HepG2 (cell line): Measurements from ENCODE around the gene SMARCA2. TPM values are rescaled to one million over a fixed set of nuclear protein-coding genes. Genes with fewer than 3 reads are reported as not detected.

Experiments
- ATAC-seq: fragments of 200-7000 bp; cut with Tn5 transposase; 3 replicates; pipeline ENCODE4 v1.9.1; 2020; ENCODE audit warnings: mild to moderate bottlenecking, moderate library complexity
- BruUV-seq: library from RNA; stranded (reverse); fragments of 400-500 nt; replicated peaks from 2 replicates; lab custom pipeline; 2021; lab: Mats Ljungman, UMichigan
- CTCF ChIA-PET: fragments of 300-600 bp; formaldehyde crosslinking; extraction: SDS; loops from one replicate; lab custom pipeline; 2021; ENCODE audit warnings: low total read pairs, inconsistent platforms, low intra/inter-chr PET ratio; lab: Yijun Ruan, JAX
- POLR2A ChIA-PET: fragments of 350-600 bp; sonication (Branson Sonifier 250); formaldehyde crosslinking; loops from one replicate; lab custom pipeline; 2020; ENCODE audit warnings: antibody characterized with exemption, inconsistent platforms; lab: Yijun Ruan, JAX
- DNase-seq: peaks from one replicate; pipeline ENCODE4 v3.0.0-alpha.2; 2015; ENCODE audit warnings: low spot score
- FAIRE-seq: peaks from 3 replicates; lab custom pipeline; 2011; peaks lifted over from hg19 to GRCh38; lab: Jason Lieb, UNC
- H2AFZ ChIP-seq: one replicate; pipeline ENCODE4 v1.6.1; 2011; ENCODE audit warnings: low read length, inconsistent platforms
- H3K27ac ChIP-seq: fragments of 300-600 bp; 3 replicates; pipeline ENCODE4 v1.8.0; 2011; ENCODE audit warnings: mixed run types, mild to moderate bottlenecking, mixed read lengths, low read length, inconsistent platforms; ENCODE audit not compliant: insufficient read depth; ENCODE audit errors: extremely low read length
- H3K27me3 ChIP-seq, 2 experiments: fragments of 200-600 bp in 1 of 2; 2 replicates in 1 of 2; 3 replicates in 1 of 2; pipeline versions ENCODE4 v1.6.0 to v1.8.0; 2011; ENCODE audit warnings: low read length in 2 of 2, mild to moderate bottlenecking in 2 of 2, moderate library complexity in 2 of 2, inconsistent platforms in 1 of 2; ENCODE audit not compliant: insufficient read depth in 2 of 2, control insufficient read depth in 1 of 2
- H3K36me3 ChIP-seq, 2 experiments: fragments of 200-600 bp in 1 of 2; replicated peaks in 1 of 2; 2 replicates in 1 of 2; 3 replicates in 1 of 2; pipeline versions ENCODE4 v1.5.1 to v1.8.0; 2011; ENCODE audit warnings: low read length in 2 of 2, inconsistent platforms in 1 of 2; ENCODE audit not compliant: insufficient read depth in 2 of 2, control insufficient read depth in 1 of 2
- H3K4me1 ChIP-seq: 2 replicates; pipeline ENCODE4 v1.5.1; 2012; ENCODE audit warnings: low read length, inconsistent platforms; ENCODE audit not compliant: insufficient read depth
- H3K4me2 ChIP-seq: 2 replicates; pipeline ENCODE4 v1.6.0; 2011; ENCODE audit warnings: low read depth, low read length, inconsistent platforms
- H3K4me3 ChIP-seq, 3 experiments: fragments of 200-600 bp in 1 of 3; sonication (generic), shearing (Covaris generic) in 1 of 3; replicated peaks in 1 of 3; 2 replicates each; pipeline ENCODE4 v1.5.1; 2011 to 2016; ENCODE audit warnings: low read length in 3 of 3, inconsistent platforms in 2 of 3, low read depth in 2 of 3, mild to moderate bottlenecking in 2 of 3, control low read depth in 1 of 3, mixed read lengths in 1 of 3; ENCODE audit not compliant: insufficient read depth in 1 of 3
- H3K79me2 ChIP-seq: one replicate; pipeline ENCODE4 v1.6.1; 2011; ENCODE audit warnings: low read length, inconsistent platforms; ENCODE audit not compliant: insufficient read depth
- H3K9ac ChIP-seq: 2 replicates; pipeline ENCODE4 v1.6.0; 2011; ENCODE audit warnings: mild to moderate bottlenecking, low read depth, low read length, inconsistent platforms; ENCODE audit not compliant: insufficient read depth
- H3K9me3 ChIP-seq: 2 replicates; pipeline ENCODE4 v1.5.1; 2012; ENCODE audit warnings: mild to moderate bottlenecking, low read length
- H4K20me1 ChIP-seq: 2 replicates; pipeline ENCODE4 v1.6.0; 2011; ENCODE audit warnings: inconsistent platforms, mild to moderate bottlenecking, low read length, moderate library complexity; ENCODE audit not compliant: insufficient read depth
- CC2D1A ChIP-seq: sonication (generic); formaldehyde crosslinking; IDR thresholded peaks from 2 replicates; pipeline ENCODE4 v1.8.1; 2023; ENCODE audit warnings: mild to moderate bottlenecking, missing genetic modification reagents
- DNMT1 ChIP-seq: sonication (generic); formaldehyde crosslinking; IDR thresholded peaks from 2 replicates; pipeline ENCODE4 v1.5.1; 2020; ENCODE audit warnings: mild to moderate bottlenecking, missing genetic modification reagents
- GABPB1 ChIP-seq: IDR thresholded peaks from 2 replicates; pipeline ENCODE4 v1.6.1; 2016; ENCODE audit warnings: mild to moderate bottlenecking, missing genetic modification reagents, moderate library complexity, missing compliant biosample characterization
- GPN1 ChIP-seq: sonication (generic); formaldehyde crosslinking; IDR thresholded peaks from 2 replicates; pipeline ENCODE4 v1.5.1; 2020; ENCODE audit warnings: missing genetic modification reagents, borderline replicate concordance
- RBFOX2 ChIP-seq: fragments of 200-400 bp; formaldehyde crosslinking; IDR thresholded peaks from 2 replicates; pipeline ENCODE4 v1.6.1; 2017; ENCODE audit warnings: low read depth, mild to moderate bottlenecking, low read length
- TBX2 ChIP-seq: sonication (generic); formaldehyde crosslinking; IDR thresholded peaks from 2 replicates; pipeline ENCODE4 v1.5.0; 2020; ENCODE audit warnings: missing genetic modification reagents, mild to moderate bottlenecking, borderline replicate concordance
- TEF ChIP-seq: sonication (generic); formaldehyde crosslinking; IDR thresholded peaks from 2 replicates; pipeline ENCODE4 v1.5.0; 2020; ENCODE audit warnings: missing genetic modification reagents
- U2AF2 ChIP-seq: fragments of 200-400 bp; formaldehyde crosslinking; IDR thresholded peaks from 2 replicates; pipeline ENCODE4 v1.6.1; 2017; ENCODE audit warnings: low read depth, mild to moderate bottlenecking, low read length
- ZNF326 ChIP-seq: sonication (generic); formaldehyde crosslinking; IDR thresholded peaks from 2 replicates; pipeline ENCODE4 v1.4.0; 2020; ENCODE audit warnings: missing genetic modification reagents, borderline replicate concordance
- ZNF674 ChIP-seq: sonication (generic); formaldehyde crosslinking; IDR thresholded peaks from 2 replicates; pipeline ENCODE4 v1.5.0; 2020; ENCODE audit warnings: low read depth, mild to moderate bottlenecking, missing genetic modification reagents
- ZNF772 ChIP-seq: sonication (generic); formaldehyde crosslinking; IDR thresholded peaks from 2 replicates; pipeline ENCODE4 v1.5.0; 2020; ENCODE audit warnings: mild to moderate bottlenecking, missing genetic modification reagents
- ZSCAN29 ChIP-seq: sonication (generic); formaldehyde crosslinking; conservative IDR thresholded peaks from 2 replicates; pipeline ENCODE4 v1.4.0; 2020; ENCODE audit warnings: mild to moderate bottlenecking, missing genetic modification reagents
- WGBS: methylation state at CpG from one replicate; pipeline ENCODE4 v1.1.6; 2017; ENCODE audit warnings: low lambda C conversion rate; 5-methylcytosine and 5-hydroxymethylcytosine counted together
- in situ Hi-C: cut with HindIII; loops from 2 replicates; pipeline ENCODE4 v1.10.0; 2017; ENCODE audit warnings: low pct_unique_long_range_greater_than_20kb; ENCODE audit not compliant: extremely low pct_ligation_motif_present
- intact Hi-C: fragments of 100-400 bp; cut with micrococcal nuclease; formaldehyde crosslinking; loops from one replicate; pipeline ENCODE4 v1.10.0; 2022; ENCODE audit not compliant: unreplicated experiment
- polyA plus RNA-seq, 8 experiments: library from polyadenylated mRNA; depleted of rRNA in 3 of 8; stranded (reverse) in 7 of 8; unstranded in 1 of 8; fragments of >200 nt; fragmentation: Illumina TruSeq in 4 of 8; extraction: Trizol in 4 of 8; gene quantifications; 2 replicates each; pipeline versions ENCODE4 v1.2.1 to v1.2.3, GENCODE V29; 2011 to 2016; ENCODE audit warnings: low read depth in 4 of 8, missing spikeins in 1 of 8, mixed read lengths in 1 of 8; ENCODE audit not compliant: insufficient read depth in 1 of 8
- total RNA-seq, 5 experiments: library from RNA; depleted of rRNA; stranded (reverse); fragments of >200 nt; fragmentation: Illumina TruSeq; extraction: Trizol; gene quantifications; 2 replicates each; pipeline ENCODE4 v1.2.3, GENCODE V29; 2016; ENCODE audit warnings: low read depth in 1 of 5

SMARCA2 gene
- total and polyA plus RNA-seq, 2 of the 13 experiments (the other 11 are each of a cell fraction or from before 2014, with no cell fraction given) = 22.5 to 23.7 TPM

- TF ChIP-seq GPN1 (CRISPR knock-in tag) = no peak
- in situ Hi-C loops = no loop called here
- Histone ChIP-seq H2AFZ (no peak overlapping the region), H3K9me3 (no peaks in the 10 kb centered on the region), H3K27me3 (no peaks in the 10 kb centered on the region), H3K36me3 (no peaks in the 10 kb centered on the region), H3K4me2 (no peak overlapping the region), H4K20me1 (no peaks in the 10 kb centered on the region; the same call in 1 of the 2 replicates), H3K4me3 (no peak overlapping the region), H3K27ac (no peak overlapping the region), H3K79me2 (no peaks in the 10 kb centered on the region), H3K4me1 (0 out of 2 replicates have a peak, but pooled peaks cover 1% of the 10 kb centered on the region), H3K9ac (no peak overlapping the region)
- FAIRE-seq (no peak), DNase-seq (no peak), ATAC-seq (no peak)
- CTCF ChIA-PET = no interaction called here
- WGBS = 90% methylated on average over 4 of the region's 4 CpGs
- BruUV-seq = no TSS peak
- intact Hi-C loops = no loop called here
- POLR2A ChIA-PET = no interaction called here
Observed at GRCh38 chr9:2158766-2159430, 143.8 kb downstream of the SMARCA2 start.

- Histone ChIP-seq H3K36me3 (no peaks in the 10 kb centered on the region), H4K20me1 (no peaks in the 10 kb centered on the region), H3K27me3 (no peaks in the 10 kb centered on the region), H2AFZ (no peak overlapping the region), H3K4me1 (no peaks in the 10 kb centered on the region), H3K9ac (no peak overlapping the region), H3K27ac (no peak overlapping the region), H3K4me2 (no peak overlapping the region), H3K4me3 (no peak overlapping the region), H3K79me2 (no peaks in the 10 kb centered on the region), H3K9me3 (no peaks in the 10 kb centered on the region)
- in situ Hi-C loops (no loop called here), intact Hi-C loops (no loop called here)
- DNase-seq (no peak), FAIRE-seq (no peak), ATAC-seq (no peak)
- POLR2A ChIA-PET = no interaction called here
- CTCF ChIA-PET = no interaction called here
- no TSS peak for BruUV-seq
- 89% methylated on average over 13 of the region's 13 CpGs for WGBS
- no peak for TF ChIP-seq ZNF326 (CRISPR knock-in tag)
- TF ChIP-seq ZNF772 (CRISPR knock-in tag) = no peak
- no peak for TF ChIP-seq U2AF2
- TF ChIP-seq GABPB1 (CRISPR knock-in tag) = no peak
- TF ChIP-seq CC2D1A (CRISPR knock-in tag) = no peak
- no peak for TF ChIP-seq ZSCAN29 (CRISPR knock-in tag)
- no peak for TF ChIP-seq TEF (CRISPR knock-in tag)
- no peak for TF ChIP-seq DNMT1 (CRISPR knock-in tag)
- TF ChIP-seq TBX2 = no peak
- no peak for TF ChIP-seq ZNF674 (CRISPR knock-in tag)
- no peak for TF ChIP-seq RBFOX2
Observed at GRCh38 chr9:2159521-2160454, 144.6 kb downstream of the SMARCA2 start.
